A549 (cell line): ENCODE results near the gene ZMIZ2.

ENCODE experiments used
- CBX2 ChIP-seq: fragments of 200-600 bp; sonication (generic); IDR thresholded peaks from 2 replicates; pipeline ENCODE4 v1.6.1; 2016; ENCODE audit warnings: low read depth, mild to moderate bottlenecking, borderline replicate concordance
- CHD2 ChIP-seq: fragments of 150-350 bp; IDR thresholded peaks from 2 replicates; pipeline ENCODE4 v1.6.1; 2014; ENCODE audit warnings: low read length; ENCODE audit not compliant: partially characterized antibody
- CTCF ChIP-seq: fragments of >200 bp; sonication (Bioruptor Twin); formaldehyde crosslinking; IDR thresholded peaks from 3 replicates; pipeline ENCODE4 v1.5.1; 2016
- EP300 ChIP-seq, 2 experiments: fragments of >200 bp; sonication (Bioruptor Twin); formaldehyde crosslinking; IDR thresholded peaks; 2 replicates in 1 of 2; 3 replicates in 1 of 2; pipeline ENCODE4 v1.6.1; 2016 to 2017
- POLR2A ChIP-seq: IDR thresholded peaks from 2 replicates; pipeline ENCODE4 v1.6.1; 2012; ENCODE audit warnings: mild to moderate bottlenecking, low read length
- SMC3 ChIP-seq: fragments of >200 bp; sonication (Bioruptor Twin); formaldehyde crosslinking; IDR thresholded peaks from 3 replicates; pipeline ENCODE4 v1.6.1; 2018; ENCODE audit warnings: inconsistent platforms
- SREBF2 ChIP-seq: fragments of 450-650 bp; IDR thresholded peaks from 2 replicates; pipeline ENCODE4 v1.6.1; 2014; ENCODE audit warnings: mild to moderate bottlenecking, moderate library complexity
- TF ChIP-seq, protein P1 (sequence below): IDR thresholded peaks from 2 replicates; pipeline ENCODE4 v1.6.1; 2012
- TF ChIP-seq, protein P2 (sequence below): fragments of >200 bp; sonication (Bioruptor Twin); formaldehyde crosslinking; IDR thresholded peaks from 3 replicates; pipeline ENCODE4 v1.6.1; 2016

GRCh38 chr7:44705434-44705833 is 43.2 kb upstream of the ZMIZ2 start:
- TF ChIP-seq CTCF (no peak), CBX2 (no peak), POLR2A (no peak), CHD2 (no peak), SMC3 (no peak), EP300 (IDR thresholded peaks at IDR 0.05) (no peak), SREBF2 (no peak)
- TF ChIP-seq, protein P1, sequence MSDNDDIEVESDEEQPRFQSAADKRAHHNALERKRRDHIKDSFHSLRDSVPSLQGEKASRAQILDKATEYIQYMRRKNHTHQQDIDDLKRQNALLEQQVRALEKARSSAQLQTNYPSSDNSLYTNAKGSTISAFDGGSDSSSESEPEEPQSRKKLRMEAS, result no peak
- TF ChIP-seq, protein P2, sequence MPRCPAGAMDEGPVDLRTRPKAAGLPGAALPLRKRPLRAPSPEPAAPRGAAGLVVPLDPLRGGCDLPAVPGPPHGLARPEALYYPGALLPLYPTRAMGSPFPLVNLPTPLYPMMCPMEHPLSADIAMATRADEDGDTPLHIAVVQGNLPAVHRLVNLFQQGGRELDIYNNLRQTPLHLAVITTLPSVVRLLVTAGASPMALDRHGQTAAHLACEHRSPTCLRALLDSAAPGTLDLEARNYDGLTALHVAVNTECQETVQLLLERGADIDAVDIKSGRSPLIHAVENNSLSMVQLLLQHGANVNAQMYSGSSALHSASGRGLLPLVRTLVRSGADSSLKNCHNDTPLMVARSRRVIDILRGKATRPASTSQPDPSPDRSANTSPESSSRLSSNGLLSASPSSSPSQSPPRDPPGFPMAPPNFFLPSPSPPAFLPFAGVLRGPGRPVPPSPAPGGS, result no peak
